Measurements from ENCODE around the gene PRKAB2. TPM values are rescaled to one million over a fixed set of nuclear protein-coding genes. Genes with fewer than 3 reads are reported as not detected.
A peak's percentile ranks its signal among the peaks of the same experiment; 100 is the strongest.
"Not testable (repeated sequence)": the region's sequence is repeated elsewhere in the genome, so short reads cannot be mapped to it uniquely, and the experiment has no call there.

PRKAB2 gene
- total RNA-seq, 1 donor from 2014 or later: 23.2 TPM

- no peak for DNase-seq (ENCODE audit: low read depth)
- no peaks in the 10 kb centered on the region for H3K36me3 ChIP-seq (ENCODE audit: control insufficient read depth, insufficient read depth, low read length)
- no peak overlapping the region for H3K4me3 ChIP-seq (ENCODE audit: low read depth, low read length)
- no peak for TF ChIP-seq CTCF (IDR thresholded peaks at IDR 0.05; ENCODE audit: insufficient read depth, low read length, severe bottlenecking)
- no peak for FAIRE-seq
- no peaks in the 10 kb centered on the region for H3K27me3 ChIP-seq (ENCODE audit: control insufficient read depth, insufficient read depth, low read length)
Measured at GRCh38 chr1:147201786-147202185, 29.5 kb upstream of the PRKAB2 start.

GRCh38 chr1:147201276-147201675 is 29.0 kb upstream of the PRKAB2 start:
- DNase-seq (ENCODE audit: low read depth): peak; percentile 15
- TF ChIP-seq CTCF (IDR thresholded peaks at IDR 0.05; ENCODE audit: insufficient read depth, low read length, severe bottlenecking): no peak
- no peak for FAIRE-seq
- Histone ChIP-seq H3K4me3 (ENCODE audit: low read depth, low read length) (no peak overlapping the region), H3K27me3 (ENCODE audit: control insufficient read depth, insufficient read depth, low read length) (no peaks in the 10 kb centered on the region), H3K36me3 (ENCODE audit: control insufficient read depth, insufficient read depth, low read length) (no peaks in the 10 kb centered on the region)

- H3K36me3 ChIP-seq (ENCODE audit: control insufficient read depth, insufficient read depth, low read length); DNase-seq (ENCODE audit: low read depth); FAIRE-seq; H3K4me3 ChIP-seq (ENCODE audit: low read depth, low read length); H3K27me3 ChIP-seq (ENCODE audit: control insufficient read depth, insufficient read depth, low read length): not testable (repeated sequence)
Measured at GRCh38 chr1:147197324-147197723, 25.1 kb upstream of the PRKAB2 start.

GRCh38 chr1:147189514-147189913 is 17.2 kb upstream of the PRKAB2 start:
- Histone ChIP-seq H3K4me3 (ENCODE audit: low read depth, low read length) (no peak overlapping the region), H3K27me3 (ENCODE audit: control insufficient read depth, insufficient read depth, low read length) (no peaks in the 10 kb centered on the region), H3K36me3 (ENCODE audit: control insufficient read depth, insufficient read depth, low read length) (no peaks in the 10 kb centered on the region)
- FAIRE-seq (no peak), DNase-seq (ENCODE audit: low read depth) (no peak)
- TF ChIP-seq CTCF (IDR thresholded peaks at IDR 0.05; ENCODE audit: insufficient read depth, low read length, severe bottlenecking): no peak

- FAIRE-seq (no peak), DNase-seq (ENCODE audit: low read depth) (peak; percentile 4)
- no peak overlapping the region for H3K4me3 ChIP-seq (ENCODE audit: low read depth, low read length)
- TF ChIP-seq CTCF (IDR thresholded peaks at IDR 0.05; ENCODE audit: insufficient read depth, low read length, severe bottlenecking): no peak
- H3K36me3 ChIP-seq (ENCODE audit: control insufficient read depth, insufficient read depth, low read length): no peaks in the 10 kb centered on the region
- H3K27me3 ChIP-seq (ENCODE audit: control insufficient read depth, insufficient read depth, low read length): no peaks in the 10 kb centered on the region
Measured at GRCh38 chr1:147185432-147185831, 13.2 kb upstream of the PRKAB2 start.

- Histone ChIP-seq H3K4me3 (ENCODE audit: low read depth, low read length) (peak overlapping the region; percentile 17), H3K36me3 (ENCODE audit: control insufficient read depth, insufficient read depth, low read length) (no peaks in the 10 kb centered on the region), H3K27me3 (ENCODE audit: control insufficient read depth, insufficient read depth, low read length) (no peaks in the 10 kb centered on the region)
- no peak for FAIRE-seq
- DNase-seq (ENCODE audit: low read depth): peak; percentile 39
- TF ChIP-seq CTCF (IDR thresholded peaks at IDR 0.05; ENCODE audit: insufficient read depth, low read length, severe bottlenecking): no peak
Measured at GRCh38 chr1:147177611-147178380, 5.5 kb upstream of the PRKAB2 start.
